Fibroblast of mammary gland (primary cell): Measurements from ENCODE around the gene SMC6.

Experiments
- DNase-seq: peaks from one replicate; pipeline ENCODE4 v3.0.0-alpha.2; 2010; ENCODE audit warnings: low read depth
- H3K4me3 ChIP-seq: 2 replicates; pipeline ENCODE4 v1.5.1; 2011; ENCODE audit warnings: low read depth, mild to moderate bottlenecking, low read length, moderate library complexity; ENCODE audit not compliant: control insufficient read depth
- TF ChIP-seq, protein P1 (sequence below): conservative IDR thresholded peaks from 2 replicates; pipeline ENCODE4 v1.5.1; 2011; ENCODE audit warnings: low read depth, low read length, inconsistent platforms; ENCODE audit not compliant: control insufficient read depth, insufficient read depth

The SMC6 gene

DNA sequence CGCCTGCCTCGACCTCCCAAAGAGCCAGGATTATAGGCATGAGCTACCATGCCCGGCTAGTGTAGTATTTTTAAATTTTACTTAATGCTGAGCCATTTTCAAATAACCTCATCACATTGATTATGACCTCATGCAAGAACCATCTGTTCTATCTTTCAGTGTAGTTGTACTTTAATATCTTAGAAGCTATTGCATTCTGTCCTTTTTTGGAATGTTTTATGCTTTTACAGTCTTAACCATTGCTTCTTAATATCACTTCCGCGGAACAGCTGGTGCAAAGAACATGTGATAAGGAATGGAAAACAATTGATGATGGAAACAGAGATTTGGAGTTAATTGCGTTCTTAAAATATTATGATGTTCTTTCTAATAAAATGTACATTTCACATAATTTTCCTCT, 3.1 kb upstream of the SMC6 start:
- peak; percentile 34 for DNase-seq
- TF ChIP-seq, protein P1, sequence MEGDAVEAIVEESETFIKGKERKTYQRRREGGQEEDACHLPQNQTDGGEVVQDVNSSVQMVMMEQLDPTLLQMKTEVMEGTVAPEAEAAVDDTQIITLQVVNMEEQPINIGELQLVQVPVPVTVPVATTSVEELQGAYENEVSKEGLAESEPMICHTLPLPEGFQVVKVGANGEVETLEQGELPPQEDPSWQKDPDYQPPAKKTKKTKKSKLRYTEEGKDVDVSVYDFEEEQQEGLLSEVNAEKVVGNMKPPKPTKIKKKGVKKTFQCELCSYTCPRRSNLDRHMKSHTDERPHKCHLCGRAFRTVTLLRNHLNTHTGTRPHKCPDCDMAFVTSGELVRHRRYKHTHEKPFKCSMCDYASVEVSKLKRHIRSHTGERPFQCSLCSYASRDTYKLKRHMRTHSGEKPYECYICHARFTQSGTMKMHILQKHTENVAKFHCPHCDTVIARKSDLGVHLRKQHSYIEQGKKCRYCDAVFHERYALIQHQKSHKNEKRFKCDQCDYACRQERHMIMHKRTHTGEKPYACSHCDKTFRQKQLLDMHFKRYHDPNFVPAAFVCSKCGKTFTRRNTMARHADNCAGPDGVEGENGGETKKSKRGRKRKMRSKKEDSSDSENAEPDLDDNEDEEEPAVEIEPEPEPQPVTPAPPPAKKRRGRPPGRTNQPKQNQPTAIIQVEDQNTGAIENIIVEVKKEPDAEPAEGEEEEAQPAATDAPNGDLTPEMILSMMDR, result no peak
- no peak overlapping the region for H3K4me3 ChIP-seq

DNA sequence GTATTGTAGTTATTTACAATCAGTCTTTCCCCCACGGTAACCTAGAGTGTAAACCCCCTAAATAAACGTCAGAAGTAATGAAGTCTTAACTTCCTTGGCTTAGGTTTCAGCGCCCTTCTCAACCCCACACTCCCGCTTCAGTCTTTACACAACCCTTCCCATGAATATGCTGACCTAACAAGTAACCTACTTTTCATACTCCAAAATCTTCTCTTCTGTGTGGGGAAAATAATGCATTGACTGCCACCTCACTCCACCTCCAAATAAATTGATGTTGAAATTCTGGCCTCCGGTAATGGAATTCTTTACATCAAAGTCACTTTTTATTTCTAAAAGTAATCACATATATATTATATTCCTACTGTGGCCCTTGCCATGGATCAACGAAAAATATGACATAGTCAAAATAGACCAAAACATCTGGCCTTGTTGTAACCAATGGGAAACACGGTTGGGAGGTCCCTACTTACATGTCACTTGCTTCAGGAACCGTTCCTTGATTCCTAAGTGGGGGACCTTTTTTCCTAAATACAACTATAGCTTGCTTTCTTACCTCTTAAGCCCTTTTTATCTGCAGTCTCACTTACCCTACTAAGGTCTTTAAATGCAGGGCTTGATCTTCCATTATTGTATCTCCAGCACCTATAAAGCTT, 1.3 kb upstream of the SMC6 start:
- peak overlapping the region; percentile 82 for H3K4me3 ChIP-seq
- TF ChIP-seq, protein P1, result no peak
- peak; percentile 22 for DNase-seq

DNA sequence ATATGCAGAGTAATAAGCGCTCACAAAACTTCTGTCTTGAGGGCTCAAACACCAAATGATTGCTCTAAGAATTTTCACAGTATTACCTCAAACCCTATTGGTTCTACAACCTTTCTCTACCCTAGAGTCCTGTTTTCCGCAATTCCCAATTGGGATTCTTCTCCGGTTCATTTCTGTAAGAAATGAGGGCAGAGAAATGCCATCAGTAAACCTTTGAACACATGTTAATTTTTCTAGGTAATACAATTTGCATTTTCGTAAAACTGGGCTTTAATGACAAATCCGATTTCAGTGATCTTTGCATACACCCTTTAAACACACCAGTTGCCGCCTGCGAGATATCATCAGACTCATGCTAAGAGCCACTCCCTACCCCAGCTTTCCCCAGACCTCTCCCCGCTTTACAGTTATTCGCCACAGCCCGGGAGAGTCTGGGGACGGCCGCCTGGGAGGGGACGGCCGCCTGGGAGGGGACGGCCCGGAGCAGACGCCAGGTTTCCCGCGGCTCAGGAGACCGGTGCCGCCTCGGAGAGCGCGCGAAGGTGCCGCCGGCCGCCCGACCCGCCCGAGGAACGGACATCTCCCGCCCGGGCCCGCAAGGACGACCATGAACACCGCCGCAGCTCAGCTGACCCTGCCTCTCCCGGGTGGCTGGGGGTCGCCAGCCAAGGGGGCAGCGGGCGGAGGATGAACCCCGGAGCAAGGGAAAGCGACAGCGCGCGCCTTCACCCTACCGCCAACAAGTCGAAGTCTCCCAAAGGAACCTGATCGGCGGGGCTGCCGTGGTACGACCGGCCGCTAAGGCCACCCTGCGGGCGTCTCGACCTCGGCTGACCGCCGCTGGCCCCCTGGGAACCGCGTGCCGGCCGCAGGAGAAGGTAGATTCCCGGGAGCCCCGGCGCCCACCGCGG, 463 bp downstream of the SMC6 start:
- peak overlapping the region; percentile 82 for H3K4me3 ChIP-seq
- peak; percentile 34 for DNase-seq
- TF ChIP-seq, protein P1, result no peak

DNA sequence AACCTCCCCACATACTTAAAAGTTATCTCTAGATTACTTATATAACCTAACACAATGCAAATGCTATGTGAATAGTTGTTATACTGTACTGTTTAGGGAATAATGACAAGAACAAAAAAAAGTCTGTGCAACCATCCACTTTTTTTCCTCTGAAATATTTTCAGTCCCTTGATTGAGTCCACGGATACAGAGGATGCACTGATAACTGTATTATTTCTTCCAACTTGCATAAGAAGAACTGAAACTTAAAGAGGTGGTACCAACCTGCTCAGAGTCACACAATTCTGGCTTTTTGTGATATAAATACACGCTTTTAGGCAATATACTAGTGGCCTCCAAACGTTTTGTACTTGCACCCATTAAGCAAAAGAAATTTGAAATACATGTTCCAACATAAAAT, 1.4 kb downstream of the SMC6 start:
- TF ChIP-seq, protein P1, result no peak
- H3K4me3 ChIP-seq, result peak overlapping the region; percentile 82
- no peak for DNase-seq

DNA sequence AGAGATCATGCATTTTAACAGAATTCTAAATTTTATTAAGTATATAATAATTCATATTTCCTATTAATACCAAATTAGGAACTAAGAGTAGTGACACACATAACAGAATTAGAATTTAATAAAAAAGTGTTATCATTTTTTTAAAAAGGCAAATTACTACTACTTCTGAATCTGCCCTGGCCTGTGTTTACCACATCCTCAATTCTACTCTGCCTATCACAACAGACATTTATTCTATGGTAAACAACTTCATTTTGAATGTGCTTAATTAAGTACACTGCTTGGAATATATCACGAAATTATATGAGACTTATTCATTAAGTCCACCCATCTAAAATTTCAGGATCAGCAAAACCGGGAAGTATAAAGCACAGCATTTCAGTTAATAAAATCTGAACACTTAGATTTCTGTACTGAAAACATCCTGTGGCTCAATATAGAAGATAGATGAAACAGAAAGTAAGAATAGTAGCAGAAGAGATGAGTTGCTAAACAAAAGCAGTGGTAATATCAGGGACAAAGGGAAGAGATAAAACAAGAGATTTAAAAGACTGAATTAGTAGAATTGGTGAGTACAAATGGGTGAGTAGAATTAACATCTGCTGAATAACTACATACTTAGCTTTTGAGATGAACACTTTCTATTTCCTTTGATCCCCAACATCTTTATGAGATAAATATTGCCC, 3.7 kb downstream of the SMC6 start:
- TF ChIP-seq, protein P1, result no peak
- no peak overlapping the region for H3K4me3 ChIP-seq
- DNase-seq, result no peak

DNA sequence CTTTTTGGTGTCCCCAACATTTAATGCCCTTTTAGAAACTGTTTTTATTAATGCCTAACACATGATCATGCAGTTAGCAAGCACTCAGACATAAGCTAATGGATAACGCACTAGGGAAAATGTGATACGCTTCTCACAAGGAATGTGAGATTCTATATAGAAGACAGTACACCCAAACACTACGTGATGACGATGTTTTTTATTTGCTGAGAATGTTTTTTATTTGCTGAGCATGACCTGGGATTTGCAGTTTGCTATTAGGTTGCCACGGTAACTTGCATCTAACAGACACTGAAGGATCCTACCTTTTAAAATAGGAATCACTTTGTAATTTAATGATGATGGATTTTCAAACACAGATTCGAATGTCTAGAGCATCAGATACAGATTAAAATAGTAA, 4.9 kb downstream of the SMC6 start:
- no peak for DNase-seq
- H3K4me3 ChIP-seq, result no peak overlapping the region
- TF ChIP-seq, protein P1, result no peak
